DMS53 (cell line): ENCODE measurements around the gene ERV3-1.

Source experiments
- DNase-seq: peaks from one replicate; lab custom pipeline; 2025; lab: John Stamatoyannopoulos, UW

ERV3-1 gene

DNA sequence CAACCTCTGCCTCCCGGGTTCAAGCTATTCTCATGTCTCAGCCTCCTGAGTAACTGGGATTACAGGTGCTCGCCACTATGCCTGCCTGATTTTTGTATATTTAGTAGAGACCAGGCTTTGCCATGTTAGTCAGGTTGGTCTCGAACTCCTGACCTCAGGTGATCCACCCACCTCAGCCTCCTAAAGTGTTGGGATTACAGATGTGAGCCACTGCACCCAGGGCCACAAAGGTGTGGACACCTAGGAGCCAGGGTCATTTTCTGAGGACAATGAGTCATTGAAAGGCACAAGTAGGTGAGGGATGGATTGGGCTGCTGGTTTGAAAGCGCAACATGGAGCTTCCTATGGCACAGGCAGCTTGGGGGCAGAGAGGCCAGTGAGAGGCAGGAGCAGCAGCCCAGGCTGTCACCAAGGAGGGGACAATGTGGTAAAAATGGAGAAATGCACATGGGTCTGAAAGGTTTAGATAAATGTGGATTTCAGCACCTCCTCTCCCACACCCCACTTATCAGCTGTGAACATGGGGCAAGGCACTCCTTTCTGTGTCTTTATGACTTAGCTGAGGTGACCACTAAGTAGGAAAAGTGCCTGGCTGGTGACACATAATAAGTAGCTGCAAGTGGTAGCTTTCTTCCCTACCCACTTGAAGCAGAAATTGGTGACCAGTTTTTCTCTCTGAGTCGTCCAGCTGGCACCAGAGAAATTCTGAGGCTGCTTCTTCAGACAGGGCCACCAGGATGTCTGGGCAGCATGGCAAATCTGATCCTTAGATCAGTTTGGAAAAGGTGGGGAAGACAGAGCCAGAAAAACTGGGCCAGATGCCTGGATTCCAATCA lies 61.6 kb downstream of the ERV3-1 start:
- peak; percentile 10 for DNase-seq
